ENCODE results near the gene TRAP1. TPM values are rescaled to one million over a fixed set of nuclear protein-coding genes. Genes with fewer than 3 reads are reported as not detected.
A peak's percentile ranks its signal among the peaks of the same experiment; 100 is the strongest.

The TRAP1 gene
- total and polyA plus RNA-seq, 7 donors, result 98.1 to 162 (median 122) TPM

GRCh38 chr16:3755249-3755648 is 37.9 kb upstream of the TRAP1 start:
- peaks cover 0 to 79% of the 10 kb centered on the region in 2 donors for H3K36me3 ChIP-seq (ENCODE audit: insufficient read depth in 1 of 2, low read depth in 1 of 2)
- 90 to 94% (median 93%) methylated on average over 4 of the region's 4 CpGs for WGBS, 3 donors

DNA sequence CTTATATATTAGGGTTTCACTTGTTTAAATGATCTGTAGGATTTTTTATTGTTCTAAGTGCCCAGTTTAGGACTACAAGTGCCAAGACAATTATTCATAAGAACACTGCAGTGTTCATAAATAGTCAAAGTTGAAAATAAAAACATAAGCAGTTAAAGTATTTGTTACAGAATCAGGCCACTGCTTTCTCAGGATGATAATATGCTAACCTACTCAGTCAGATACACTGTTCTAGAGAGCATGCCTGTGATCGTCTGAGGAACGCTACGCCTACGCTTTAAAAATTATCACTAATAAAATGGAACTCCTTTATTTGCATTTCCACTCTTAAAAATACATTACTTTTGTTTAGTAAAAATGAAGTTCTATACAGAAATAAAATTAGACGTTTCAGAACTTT is 37.4 kb upstream of the TRAP1 start:
- 80 to 87% (median 84%) methylated on average over 5 of the region's 5 CpGs for WGBS, 3 donors
- no peaks in the 10 kb centered on the region for H3K27me3 ChIP-seq (ENCODE audit: insufficient read depth in 3 of 3, low read length in 2 of 3)
- H3K4me1 ChIP-seq, result peaks cover 24% of the 10 kb centered on the region
- TF ChIP-seq CTCF (IDR thresholded peaks at IDR 0.05), result no peak
- ATAC-seq (no peak), DNase-seq (no peak)
- H3K27ac ChIP-seq, result no peak overlapping the region
- H3K4me3 ChIP-seq, result no peak overlapping the region
- H3K36me3 ChIP-seq (ENCODE audit: insufficient read depth in 1 of 2, low read depth in 1 of 2), result peaks cover 0 to 83% of the 10 kb centered on the region in 2 donors
- H3K9me3 ChIP-seq, result no peaks in the 10 kb centered on the region
- intact Hi-C loops (cut with DNase I), result loop anchor here (2.0 to 10.0 kb wide), 3 partner anchors 62 to 220 kb away; no protein-coding TSS in a partner anchor

More at GRCh38 chr16:3755249-3755648, 37.9 kb upstream of the TRAP1 start:
- intact Hi-C loops (cut with DNase I), result loop anchor here in 1 of 2 donors (2.0 to 10.0 kb wide), 2 partner anchors 124 to 220 kb away; no protein-coding TSS in a partner anchor
- ATAC-seq (no peak), DNase-seq (no peak)
- no peak for TF ChIP-seq CTCF (IDR thresholded peaks at IDR 0.05)
- Histone ChIP-seq H3K27ac (no peak overlapping the region), H3K4me1 (peaks cover 24% of the 10 kb centered on the region), H3K27me3 (ENCODE audit: insufficient read depth in 3 of 3, low read length in 2 of 3) (no peaks in the 10 kb centered on the region), H3K4me3 (no peak overlapping the region), H3K9me3 (no peaks in the 10 kb centered on the region)

DNA sequence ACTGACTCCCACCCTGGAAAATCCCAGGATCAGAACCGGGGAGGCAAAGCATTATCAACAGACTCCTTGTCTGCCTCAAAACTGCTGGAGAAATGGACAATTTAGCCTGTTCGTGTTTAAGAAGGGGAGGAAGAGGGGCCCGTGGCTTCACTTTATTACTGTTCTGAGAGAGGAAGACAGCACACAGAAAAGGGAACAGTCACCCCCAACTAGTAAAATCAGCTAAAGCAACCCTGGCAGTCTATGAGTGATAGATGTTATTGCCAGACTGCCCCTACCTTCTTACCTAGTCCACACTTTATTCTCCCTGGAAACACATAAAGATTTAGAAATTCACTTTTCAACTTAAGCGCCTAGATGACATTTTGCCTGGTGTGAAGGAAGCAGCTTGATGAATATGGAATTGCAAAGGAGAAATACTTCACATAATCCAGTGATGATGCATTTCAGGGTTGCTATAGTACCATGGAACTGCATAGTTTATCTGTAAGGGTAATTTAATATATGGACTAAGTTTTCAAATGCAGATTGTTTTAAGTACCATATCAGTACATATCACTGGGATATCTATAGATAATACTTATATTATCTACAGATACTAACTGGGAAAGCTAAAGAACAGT is 36.9 kb upstream of the TRAP1 start:
- Histone ChIP-seq H3K36me3 (ENCODE audit: insufficient read depth in 1 of 2, low read depth in 1 of 2) (peaks cover 0 to 83% of the 10 kb centered on the region in 2 donors), H3K4me3 (no peak overlapping the region), H3K27ac (no peak overlapping the region), H3K4me1 (peaks cover 27% of the 10 kb centered on the region), H3K27me3 (ENCODE audit: insufficient read depth in 3 of 3, low read length in 2 of 3) (no peaks in the 10 kb centered on the region), H3K9me3 (no peaks in the 10 kb centered on the region)
- 52 to 71% (median 68%) methylated on average over 4 of the region's 4 CpGs for WGBS, 3 donors
- DNase-seq (no peak), ATAC-seq (peak in 3 of 4 donors; percentile 36 to 59 (median 44))
- TF ChIP-seq CTCF (IDR thresholded peaks at IDR 0.05), result no peak
- intact Hi-C loops (cut with DNase I), result loop anchor here (2.0 to 10.0 kb wide), 3 partner anchors 62 to 219 kb away; no protein-coding TSS in a partner anchor

DNA sequence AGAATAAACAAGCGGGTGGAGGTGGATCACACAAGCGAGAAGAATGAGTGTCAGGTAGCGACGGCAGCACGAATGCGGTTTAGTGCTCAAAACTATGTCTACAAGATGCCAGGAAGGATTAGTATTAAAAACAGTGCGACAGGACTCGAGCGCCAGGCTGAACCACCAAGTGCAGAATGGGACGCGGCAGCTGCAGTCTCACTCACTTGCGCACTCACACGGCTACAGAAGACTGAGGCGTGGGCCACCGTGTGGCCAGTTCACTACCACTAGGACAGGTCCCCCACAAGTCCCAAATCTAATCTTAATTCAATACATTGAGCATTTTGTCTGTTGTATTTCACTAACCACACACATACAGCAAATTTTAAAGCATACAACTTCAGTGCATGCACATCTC is 35.7 kb upstream of the TRAP1 start:
- 31 to 53% (median 38%) methylated on average over 15 of the region's 15 CpGs for WGBS, 3 donors
- H3K4me3 ChIP-seq, result no peak overlapping the region
- peaks cover 0 to 81% of the 10 kb centered on the region in 2 donors for H3K36me3 ChIP-seq (ENCODE audit: insufficient read depth in 1 of 2, low read depth in 1 of 2)
- peak; percentile 52 for TF ChIP-seq CTCF (IDR thresholded peaks at IDR 0.05)
- intact Hi-C loops (cut with DNase I), result loop anchor here (5.0 to 10.0 kb wide), 2 partner anchors 61 to 218 kb away; no protein-coding TSS in a partner anchor
- H3K27ac ChIP-seq, result peak overlapping the region; percentile 47
- peak; percentile 51 to 82 for DNase-seq
- H3K4me1 ChIP-seq, result peaks cover 30% of the 10 kb centered on the region
- no peaks in the 10 kb centered on the region for H3K9me3 ChIP-seq
- ATAC-seq, result peak; percentile 91 to 94 (median 92)
- no peaks in the 10 kb centered on the region for H3K27me3 ChIP-seq (ENCODE audit: insufficient read depth in 3 of 3, low read length in 2 of 3)
